SK-N-SH (cell line): ENCODE results near the gene NOL6.

ENCODE experiments used
- CHD2 ChIP-seq: fragments of 150-350 bp; IDR thresholded peaks from 2 replicates; pipeline ENCODE4 v1.6.1; 2018; ENCODE audit warnings: low read length; ENCODE audit not compliant: partially characterized antibody
- CTCF ChIP-seq: fragments of 200-600 bp; sonication (generic); IDR thresholded peaks from 2 replicates; pipeline ENCODE4 v1.6.1; 2017; ENCODE audit warnings: antibody characterized with exemption, mild to moderate bottlenecking, moderate library complexity
- EP300 ChIP-seq, 2 experiments: IDR thresholded peaks; 2 replicates each; pipeline versions ENCODE4 v1.4.0 to v1.6.1; 2012; ENCODE audit warnings: borderline replicate concordance in 1 of 2, low read depth in 1 of 2, low read length in 1 of 2
- EZH2phosphoT487 ChIP-seq: fragments of 200-600 bp; sonication (generic); IDR thresholded peaks from 2 replicates; pipeline ENCODE4 v1.6.1; 2017; ENCODE audit warnings: low read depth, mixed run types, mild to moderate bottlenecking, antibody characterized with exemption, moderate library complexity, borderline replicate concordance
- FOSL2 ChIP-seq: IDR thresholded peaks from 2 replicates; pipeline ENCODE4 v1.4.0; 2012; ENCODE audit warnings: low read depth, mild to moderate bottlenecking, moderate library complexity, borderline replicate concordance
- POLR2AphosphoS5 ChIP-seq: IDR thresholded peaks from 2 replicates; pipeline ENCODE4 v1.6.1; 2012; ENCODE audit warnings: low read depth, low read length
- REST ChIP-seq: IDR thresholded peaks from 2 replicates; pipeline ENCODE4 v1.6.1; 2012; ENCODE audit warnings: mild to moderate bottlenecking, low read depth, low read length, moderate library complexity
- SIN3A ChIP-seq: IDR thresholded peaks from 2 replicates; pipeline ENCODE4 v1.6.1; 2012; ENCODE audit warnings: low read depth, mild to moderate bottlenecking, low read length, moderate library complexity, borderline replicate concordance
- SMC3 ChIP-seq: IDR thresholded peaks from 2 replicates; pipeline ENCODE4 v1.6.1; 2012; ENCODE audit warnings: low read depth, low read length, improper control_type of control experiment
- TAF1 ChIP-seq: IDR thresholded peaks from 2 replicates; pipeline ENCODE4 v1.6.1; 2012; ENCODE audit warnings: low read depth, mild to moderate bottlenecking, low read length, moderate library complexity, borderline replicate concordance

- TF ChIP-seq CTCF (no peak), EP300 (IDR thresholded peaks at IDR 0.05; ENCODE audit: borderline replicate concordance in 1 of 2, low read depth in 1 of 2, low read length in 1 of 2) (no peak), POLR2AphosphoS5 (no peak), SIN3A (no peak), CHD2 (no peak), TAF1 (no peak), EZH2phosphoT487 (no peak), SMC3 (no peak), REST (no peak), FOSL2 (no peak)
These were observed 7.8 kb downstream of the NOL6 start for GRCh38 chr9:33465596-33466564.
